Psoas muscle (tissue), 8 donors: ENCODE data around the gene COL9A3. TPM values are rescaled to one million over a fixed set of nuclear protein-coding genes. Genes with fewer than 3 reads are reported as not detected.

ENCODE experiments used
- ATAC-seq, 4 donors: fragments of 200-7000 bp; cut with Tn5 transposase; one replicate each; pipeline ENCODE4 v1.9.1; 2020; ENCODE audit warnings: moderate library complexity in 3 of 4, mild to moderate bottlenecking in 2 of 4
- DNase-seq, 2 donors: peaks; one replicate each; pipeline ENCODE4 v3.0.0-alpha.2; 2020
- H3K27ac ChIP-seq: fragments of 200-600 bp; one replicate; pipeline ENCODE4 v1.8.0; 2022
- H3K27me3 ChIP-seq, 3 donors: fragments of 200-600 bp in 1 of 3; one replicate each; pipeline versions ENCODE4 v1.6.1 to v1.8.0; 2013 to 2022; ENCODE audit warnings: low read length in 2 of 3, mild to moderate bottlenecking in 2 of 3, moderate library complexity in 1 of 3; ENCODE audit not compliant: insufficient read depth in 3 of 3
- H3K36me3 ChIP-seq, 2 donors: fragments of 200-600 bp in 1 of 2; one replicate each; pipeline versions ENCODE4 v1.6.1 to v1.8.0; 2013 to 2022; ENCODE audit warnings: low read depth in 1 of 2, mild to moderate bottlenecking in 1 of 2, moderate library complexity in 1 of 2; ENCODE audit not compliant: insufficient read depth in 1 of 2
- H3K4me1 ChIP-seq: fragments of 200-600 bp; one replicate; pipeline ENCODE4 v1.8.0; 2022
- H3K4me3 ChIP-seq: fragments of 200-600 bp; one replicate; pipeline ENCODE4 v1.8.0; 2022; ENCODE audit warnings: mild to moderate bottlenecking
- H3K9me3 ChIP-seq: fragments of 200-600 bp; one replicate; pipeline ENCODE4 v1.8.0; 2022
- WGBS, 3 donors: extraction: QIAGEN DNeasy Blood & Tissue Kit; methylation state at CpG; one replicate each; pipeline versions ENCODE4 v1.1.6 to v1.1.7; 2013; 5-methylcytosine and 5-hydroxymethylcytosine counted together
- intact Hi-C, 2 donors: fragments of 100-400 bp; cut with DNase I; formaldehyde crosslinking; loops; one replicate each; pipeline versions ENCODE4 v1.11.0 to v1.14.2; 2022
- polyA plus RNA-seq, 3 donors: library from polyadenylated mRNA; stranded (reverse); fragments of 200-250 nt; gene quantifications; one replicate each; pipeline ENCODE4 v1.2.3, GENCODE V29; 2013
- total RNA-seq, 4 donors: library from RNA; stranded (reverse); fragmentation: NEBNext Ultra II Directional in 2 of 4; extraction: Animal tissue kit (Norgen Biotek cat#: 25700) in 2 of 4; gene quantifications; one replicate each; pipeline versions ENCODE4 v1.2.1 to v1.2.4, GENCODE V29; 2021 to 2023
- TF ChIP-seq, protein P1 (sequence below): fragments of 200-600 bp; IDR thresholded peaks from one replicate; pipeline ENCODE4 v1.8.0; 2022; ENCODE audit warnings: antibody characterized with exemption
- donor health status: healthy with polysubstance abuse.
- donor health status: DM: no; HTN: no; CAD: no; lungs with moderate emphysema.
- donor health status: Bipolar disorder and iron deficiency.
- donor health status: healthy.
- donor health status: DM: yes; HTN: yes; CAD: no.
- donor health status: DM: no; HTN: no; CAD: no.
- donor health status: DM: no; HTN: no; CAD: no.
- donor health status: DM: yes; HTN: yes; CAD: no.

The COL9A3 gene
- total and polyA plus RNA-seq, 7 donors = 0.27 to 0.86 (median 0.59) TPM; not detected in 1

DNA sequence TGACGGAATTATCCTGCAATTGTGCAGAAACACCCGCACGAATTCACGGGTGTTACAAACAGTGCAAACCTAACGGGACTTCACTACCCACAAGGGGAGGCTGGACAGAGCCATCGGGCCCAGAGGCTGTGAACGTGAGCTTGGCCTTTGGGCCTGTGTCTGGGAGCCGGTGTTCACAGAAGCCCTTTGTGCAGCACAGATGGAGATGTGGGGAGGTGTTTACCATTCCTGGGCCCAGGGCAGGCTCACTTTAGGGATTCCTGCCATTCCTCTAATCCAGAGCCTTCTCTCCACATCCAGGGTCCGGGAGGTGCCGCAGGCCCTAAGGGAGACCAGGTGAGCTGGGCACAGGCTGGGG lies 15.0 kb downstream of the COL9A3 start:
- intact Hi-C loops = no loop called here

DNA sequence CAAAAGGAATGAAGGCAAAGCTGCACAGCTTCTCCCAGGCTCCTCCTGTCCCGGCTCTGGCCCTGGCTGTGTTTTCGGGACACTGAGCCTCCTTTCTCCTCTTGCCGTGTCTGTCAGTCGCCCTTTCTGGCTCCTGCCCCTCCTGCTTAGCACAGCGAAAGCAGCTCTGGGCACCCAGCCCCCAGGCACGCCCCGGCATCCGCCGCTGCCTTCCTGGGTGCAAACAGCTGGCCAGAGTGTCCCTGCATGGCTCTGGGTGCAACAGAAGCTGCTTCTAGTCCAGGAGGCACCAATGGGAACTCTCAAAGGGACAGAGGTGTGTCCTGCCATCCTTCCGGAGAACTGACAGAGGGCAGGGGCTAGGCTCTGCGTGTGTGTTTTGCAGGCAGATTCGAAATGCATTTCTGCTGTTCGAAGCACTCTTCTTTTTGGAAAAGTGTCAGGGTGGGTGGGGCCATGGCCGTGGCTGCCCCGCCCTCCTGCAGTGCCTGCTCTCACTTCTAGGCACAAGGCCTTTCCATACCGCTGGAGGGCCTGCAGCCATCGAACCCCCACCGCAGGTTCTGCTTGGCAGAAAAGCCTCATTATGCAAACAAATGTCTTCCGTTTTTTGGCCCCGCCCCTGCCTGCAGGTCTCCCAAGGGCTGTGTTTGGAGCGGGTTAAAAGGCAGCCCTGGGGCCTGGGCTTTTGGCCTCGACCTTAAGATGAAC lies 15.5 kb downstream of the COL9A3 start:
- Histone ChIP-seq H3K4me3 (no peak overlapping the region), H3K27me3 (peaks cover 0 to 30% (median 9%) of the 10 kb centered on the region in 3 donors), H3K36me3 (no peaks in the 10 kb centered on the region), H3K4me1 (no peaks in the 10 kb centered on the region), H3K9me3 (no peaks in the 10 kb centered on the region), H3K27ac (no peak overlapping the region)
- WGBS, 3 donors = 29 to 42% (median 38%) methylated on average over 18 to 22 of the region's 22 CpGs
- intact Hi-C loops = no loop called here
- ATAC-seq = peak in 1 of 4 donors; percentile 42
- DNase-seq = peak in 1 of 2 donors; percentile 57
- TF ChIP-seq, protein P1, sequence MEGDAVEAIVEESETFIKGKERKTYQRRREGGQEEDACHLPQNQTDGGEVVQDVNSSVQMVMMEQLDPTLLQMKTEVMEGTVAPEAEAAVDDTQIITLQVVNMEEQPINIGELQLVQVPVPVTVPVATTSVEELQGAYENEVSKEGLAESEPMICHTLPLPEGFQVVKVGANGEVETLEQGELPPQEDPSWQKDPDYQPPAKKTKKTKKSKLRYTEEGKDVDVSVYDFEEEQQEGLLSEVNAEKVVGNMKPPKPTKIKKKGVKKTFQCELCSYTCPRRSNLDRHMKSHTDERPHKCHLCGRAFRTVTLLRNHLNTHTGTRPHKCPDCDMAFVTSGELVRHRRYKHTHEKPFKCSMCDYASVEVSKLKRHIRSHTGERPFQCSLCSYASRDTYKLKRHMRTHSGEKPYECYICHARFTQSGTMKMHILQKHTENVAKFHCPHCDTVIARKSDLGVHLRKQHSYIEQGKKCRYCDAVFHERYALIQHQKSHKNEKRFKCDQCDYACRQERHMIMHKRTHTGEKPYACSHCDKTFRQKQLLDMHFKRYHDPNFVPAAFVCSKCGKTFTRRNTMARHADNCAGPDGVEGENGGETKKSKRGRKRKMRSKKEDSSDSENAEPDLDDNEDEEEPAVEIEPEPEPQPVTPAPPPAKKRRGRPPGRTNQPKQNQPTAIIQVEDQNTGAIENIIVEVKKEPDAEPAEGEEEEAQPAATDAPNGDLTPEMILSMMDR = no peak

More for the DNA sequence above, 15.0 kb downstream of the COL9A3 start:
- Histone ChIP-seq H3K36me3 (no peaks in the 10 kb centered on the region), H3K4me1 (no peaks in the 10 kb centered on the region), H3K27me3 (peaks cover 0 to 30% (median 9%) of the 10 kb centered on the region in 3 donors), H3K27ac (no peak overlapping the region), H3K4me3 (no peak overlapping the region), H3K9me3 (no peaks in the 10 kb centered on the region)
- DNase-seq (peak in 1 of 2 donors; percentile 3), ATAC-seq (no peak)
- TF ChIP-seq, protein P1 = no peak
- WGBS, 3 donors = 72 to 85% (median 78%) methylated on average over 10 of the region's 10 CpGs

DNA sequence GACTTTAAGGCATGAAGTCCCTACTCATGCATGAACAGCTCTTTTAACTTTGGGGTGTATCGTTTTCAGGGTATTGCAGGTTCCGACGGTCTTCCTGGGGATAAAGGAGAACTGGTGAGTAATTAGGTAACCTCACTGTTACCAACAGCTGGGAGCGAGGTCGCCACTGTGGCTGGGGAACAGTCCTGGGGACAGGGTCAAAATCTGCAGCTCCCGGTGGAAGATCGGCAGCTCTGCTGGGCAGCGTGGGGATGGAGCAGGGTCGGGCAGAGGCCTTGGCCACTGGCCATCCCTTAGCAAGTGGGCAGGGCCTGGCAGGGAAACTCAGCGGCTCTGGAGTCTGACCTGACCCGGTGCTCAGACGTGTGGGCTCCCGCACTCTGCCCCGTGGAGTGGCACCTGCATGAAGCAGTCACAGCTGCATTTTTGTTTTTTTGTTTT lies 16.1 kb downstream of the COL9A3 start:
- Histone ChIP-seq H3K4me3 (no peak overlapping the region), H3K27me3 (peaks cover 0 to 32% (median 9%) of the 10 kb centered on the region in 3 donors), H3K4me1 (no peaks in the 10 kb centered on the region), H3K9me3 (no peaks in the 10 kb centered on the region), H3K36me3 (no peaks in the 10 kb centered on the region), H3K27ac (no peak overlapping the region)
- no peak for DNase-seq
- intact Hi-C loops = no loop called here
- no peak for ATAC-seq
- WGBS, 3 donors = 26 to 46% (median 33%) methylated on average over 14 of the region's 14 CpGs
- TF ChIP-seq, protein P1 = no peak

DNA sequence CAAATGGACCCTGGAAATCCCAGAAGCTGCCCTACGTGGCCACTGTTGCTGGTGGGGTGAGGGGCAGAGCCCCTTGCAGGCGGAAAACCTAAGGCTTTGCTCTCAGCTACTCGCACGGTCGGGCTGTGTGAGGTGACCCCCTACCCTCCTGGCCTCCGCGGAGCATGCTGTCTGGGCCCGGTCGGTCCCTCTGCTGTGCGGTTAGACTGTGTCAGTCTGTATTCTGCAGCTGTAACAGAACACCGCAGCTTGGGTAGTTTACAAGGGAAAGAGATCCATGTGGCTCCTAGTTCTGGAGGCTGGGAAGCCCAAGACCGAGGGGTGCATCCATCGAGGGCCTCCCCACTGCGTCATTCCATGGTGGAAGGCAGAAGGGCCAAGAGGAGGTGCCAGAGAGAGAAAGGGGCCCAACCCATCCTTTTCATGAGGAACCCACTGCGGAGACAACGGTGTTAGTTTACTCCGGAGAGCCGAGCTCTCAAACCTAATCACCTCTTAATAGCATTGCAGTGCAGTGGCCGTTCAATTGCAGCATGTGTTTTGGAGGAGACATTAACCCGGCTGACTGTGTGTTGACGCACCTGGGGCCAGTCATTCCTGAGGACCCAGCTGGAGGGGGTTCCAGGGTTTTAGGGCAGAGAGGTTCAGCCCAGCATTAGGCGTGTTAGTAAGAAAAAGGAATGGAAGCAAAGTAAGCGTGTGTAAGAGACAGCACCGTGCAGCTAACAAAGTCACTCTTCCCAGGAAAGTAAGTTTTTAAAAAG lies 18.3 kb downstream of the COL9A3 start:
- Histone ChIP-seq H3K27ac (no peak overlapping the region), H3K36me3 (no peaks in the 10 kb centered on the region), H3K4me3 (no peak overlapping the region), H3K9me3 (no peaks in the 10 kb centered on the region), H3K4me1 (no peaks in the 10 kb centered on the region), H3K27me3 (peaks cover 0 to 39% (median 10%) of the 10 kb centered on the region in 3 donors)
- WGBS, 3 donors = 68 to 73% (median 70%) methylated on average over 24 of the region's 24 CpGs
- TF ChIP-seq, protein P1 = no peak
- no peak for DNase-seq
- intact Hi-C loops = no loop called here
- ATAC-seq = no peak
